ENCODE measurements around the gene LRRC14B.

LRRC14B gene

DNA sequence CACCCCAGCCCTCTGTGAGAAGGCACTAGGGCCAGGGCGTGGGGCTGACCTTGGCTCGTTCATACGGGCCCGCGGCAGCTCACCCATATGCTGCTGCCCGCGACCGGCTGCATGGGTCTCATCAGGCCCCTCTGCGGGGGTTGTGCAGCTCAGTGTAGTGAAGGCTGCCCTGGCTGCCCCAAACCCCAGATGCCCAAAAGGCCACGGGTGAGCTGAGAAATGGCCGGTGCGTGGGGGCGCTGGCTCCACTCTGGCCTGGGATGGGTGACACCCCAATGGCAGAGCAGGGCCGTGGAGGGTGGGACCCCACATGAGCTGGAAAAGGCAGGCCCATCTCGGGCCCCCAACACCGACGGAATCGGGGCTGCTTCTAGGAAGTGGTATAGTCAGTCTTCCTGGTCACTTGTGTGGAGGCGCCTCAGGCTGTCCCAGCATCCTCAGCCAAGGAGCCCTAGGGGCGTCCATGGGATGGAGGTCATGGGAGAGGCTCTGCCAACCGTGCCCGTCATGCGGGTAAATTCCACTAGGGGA lies 19.4 kb upstream of the LRRC14B start:
- Histone ChIP-seq H3K27me3 (ENCODE audit: control insufficient read depth, low read length) (no peaks in the 10 kb centered on the region), H3K4me2 (ENCODE audit: low read length) (no peak overlapping the region), H3K27ac (ENCODE audit: low read depth, low read length) (no peak overlapping the region), H3F3A (ENCODE audit: control insufficient read depth, insufficient read depth) (no peaks in the 10 kb centered on the region), H3K79me2 (ENCODE audit: control insufficient read depth, low read length) (no peaks in the 10 kb centered on the region), H3K36me3 (ENCODE audit: control insufficient read depth, low read length) (no peaks in the 10 kb centered on the region), H3K9me2 (replicated peaks; ENCODE audit: control insufficient read depth, low read length) (no peaks in the 10 kb centered on the region), H3K4me1 (ENCODE audit: control insufficient read depth, low read length) (no peaks in the 10 kb centered on the region), H3K9me3 (ENCODE audit: control insufficient read depth, insufficient read depth, low read length) (no peaks in the 10 kb centered on the region), H3K4me3 (ENCODE audit: low read length) (no peak overlapping the region), H4K20me1 (ENCODE audit: control insufficient read depth, insufficient read depth, low read depth, low read length) (no peaks in the 10 kb centered on the region)
- TF ChIP-seq, protein P1, sequence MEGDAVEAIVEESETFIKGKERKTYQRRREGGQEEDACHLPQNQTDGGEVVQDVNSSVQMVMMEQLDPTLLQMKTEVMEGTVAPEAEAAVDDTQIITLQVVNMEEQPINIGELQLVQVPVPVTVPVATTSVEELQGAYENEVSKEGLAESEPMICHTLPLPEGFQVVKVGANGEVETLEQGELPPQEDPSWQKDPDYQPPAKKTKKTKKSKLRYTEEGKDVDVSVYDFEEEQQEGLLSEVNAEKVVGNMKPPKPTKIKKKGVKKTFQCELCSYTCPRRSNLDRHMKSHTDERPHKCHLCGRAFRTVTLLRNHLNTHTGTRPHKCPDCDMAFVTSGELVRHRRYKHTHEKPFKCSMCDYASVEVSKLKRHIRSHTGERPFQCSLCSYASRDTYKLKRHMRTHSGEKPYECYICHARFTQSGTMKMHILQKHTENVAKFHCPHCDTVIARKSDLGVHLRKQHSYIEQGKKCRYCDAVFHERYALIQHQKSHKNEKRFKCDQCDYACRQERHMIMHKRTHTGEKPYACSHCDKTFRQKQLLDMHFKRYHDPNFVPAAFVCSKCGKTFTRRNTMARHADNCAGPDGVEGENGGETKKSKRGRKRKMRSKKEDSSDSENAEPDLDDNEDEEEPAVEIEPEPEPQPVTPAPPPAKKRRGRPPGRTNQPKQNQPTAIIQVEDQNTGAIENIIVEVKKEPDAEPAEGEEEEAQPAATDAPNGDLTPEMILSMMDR (IDR thresholded peaks at IDR 0.05; ENCODE audit: low read depth, low read length, poor library complexity, severe bottlenecking) = no peak
- no peak for TF ChIP-seq EZH2phosphoT487 (IDR thresholded peaks at IDR 0.05; ENCODE audit: borderline replicate concordance, low read length)

DNA sequence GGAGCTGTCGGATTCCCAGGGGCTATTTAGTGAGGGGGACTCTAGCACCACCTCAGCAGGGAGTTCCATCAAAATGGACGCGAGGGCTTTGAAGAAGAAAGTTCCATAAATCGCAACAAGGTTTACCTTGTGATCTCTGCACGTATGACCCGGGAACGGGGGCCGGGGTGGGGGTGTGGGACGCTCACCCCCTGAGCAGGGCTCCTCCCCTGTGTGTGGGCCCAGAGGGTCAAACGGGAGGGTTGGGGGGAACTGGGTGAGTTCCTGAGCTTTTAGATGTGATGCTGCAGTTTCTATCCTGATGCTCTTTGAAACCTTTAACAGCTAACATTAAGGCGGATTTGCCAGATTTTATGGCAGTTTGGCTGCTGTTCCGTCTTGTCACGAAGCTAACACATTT lies 18.9 kb upstream of the LRRC14B start:
- H3K9me2 ChIP-seq (replicated peaks; ENCODE audit: control insufficient read depth, low read length) = no peaks in the 10 kb centered on the region
- H4K20me1 ChIP-seq (ENCODE audit: control insufficient read depth, insufficient read depth, low read depth, low read length) = no peaks in the 10 kb centered on the region
- no peaks in the 10 kb centered on the region for H3K9me3 ChIP-seq (ENCODE audit: control insufficient read depth, insufficient read depth, low read length)
- H3K27me3 ChIP-seq (ENCODE audit: control insufficient read depth, low read length) = no peaks in the 10 kb centered on the region
- H3K79me2 ChIP-seq (ENCODE audit: control insufficient read depth, low read length) = no peaks in the 10 kb centered on the region
- H3K4me1 ChIP-seq (ENCODE audit: control insufficient read depth, low read length) = no peaks in the 10 kb centered on the region
- H3K4me3 ChIP-seq (ENCODE audit: low read length) = no peak overlapping the region
- no peaks in the 10 kb centered on the region for H3F3A ChIP-seq (ENCODE audit: control insufficient read depth, insufficient read depth)
- H3K36me3 ChIP-seq (ENCODE audit: control insufficient read depth, low read length) = no peaks in the 10 kb centered on the region
- no peak overlapping the region for H3K4me2 ChIP-seq (ENCODE audit: low read length)
- H3K27ac ChIP-seq (ENCODE audit: low read depth, low read length) = no peak overlapping the region
- TF ChIP-seq, protein P1 (IDR thresholded peaks at IDR 0.05; ENCODE audit: low read depth, low read length, poor library complexity, severe bottlenecking) = no peak
- no peak for TF ChIP-seq EZH2phosphoT487 (IDR thresholded peaks at IDR 0.05; ENCODE audit: borderline replicate concordance, low read length)

DNA sequence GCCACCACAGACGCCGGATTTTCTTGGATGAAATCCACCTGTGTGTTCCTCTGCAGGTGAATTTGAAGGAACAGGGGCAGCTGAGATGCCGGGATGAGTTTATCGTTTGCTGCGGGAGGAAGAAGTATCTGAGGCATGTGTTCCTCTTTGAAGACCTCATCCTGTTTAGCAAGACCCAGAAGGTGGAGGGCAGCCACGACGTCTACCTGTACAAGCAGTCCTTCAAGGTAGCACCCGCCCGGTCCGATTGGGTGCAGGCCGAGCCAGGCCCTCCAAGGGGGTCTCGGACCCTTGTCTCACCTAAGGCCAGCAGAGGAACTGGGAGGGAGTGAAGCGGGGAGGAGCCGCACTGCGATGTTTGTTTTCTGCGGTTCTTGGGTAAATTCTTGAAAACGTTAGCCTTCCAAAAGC lies 18.4 kb upstream of the LRRC14B start:
- no peak for TF ChIP-seq EZH2phosphoT487 (IDR thresholded peaks at IDR 0.05; ENCODE audit: borderline replicate concordance, low read length)
- TF ChIP-seq, protein P1 (IDR thresholded peaks at IDR 0.05; ENCODE audit: low read depth, low read length, poor library complexity, severe bottlenecking) = no peak
- Histone ChIP-seq H3K27me3 (ENCODE audit: control insufficient read depth, low read length) (no peaks in the 10 kb centered on the region; the same call in 1 of the 2 replicates), H3K4me1 (ENCODE audit: control insufficient read depth, low read length) (no peaks in the 10 kb centered on the region)

More for the DNA sequence above, 18.4 kb upstream of the LRRC14B start:
- H3K4me2 ChIP-seq (ENCODE audit: low read length) = no peak overlapping the region
- H3K36me3 ChIP-seq (ENCODE audit: control insufficient read depth, low read length) = no peaks in the 10 kb centered on the region
- no peak overlapping the region for H3K27ac ChIP-seq (ENCODE audit: low read depth, low read length)
- no peaks in the 10 kb centered on the region for H3F3A ChIP-seq (ENCODE audit: control insufficient read depth, insufficient read depth)
- no peaks in the 10 kb centered on the region for H4K20me1 ChIP-seq (ENCODE audit: control insufficient read depth, insufficient read depth, low read depth, low read length)
- no peaks in the 10 kb centered on the region for H3K9me3 ChIP-seq (ENCODE audit: control insufficient read depth, insufficient read depth, low read length)
- H3K79me2 ChIP-seq (ENCODE audit: control insufficient read depth, low read length) = no peaks in the 10 kb centered on the region
- H3K9me2 ChIP-seq (replicated peaks; ENCODE audit: control insufficient read depth, low read length) = no peaks in the 10 kb centered on the region
- H3K4me3 ChIP-seq (ENCODE audit: low read length) = no peak overlapping the region

All from DOHH2 (cell line).